Upper lobe of left lung (tissue), 4 donors: ENCODE measurements around the gene SPACDR.

ENCODE experiments used
- CTCF ChIP-seq, 6 experiments: fragments of 450-650 bp in 4 of 6; fragments of 200-600 bp in 2 of 6; sonication (generic) in 2 of 6; IDR thresholded peaks; one replicate each; pipeline ENCODE4 v1.5.1; 2016 to 2019; ENCODE audit warnings: antibody characterized with exemption in 6 of 6
- EP300 ChIP-seq, 4 donors: sonication (generic); formaldehyde crosslinking; IDR thresholded peaks; one replicate each; pipeline ENCODE4 v1.5.1; 2017; ENCODE audit warnings: antibody characterized with exemption in 4 of 4, control low read depth in 2 of 4
- POLR2A ChIP-seq, 4 donors: fragments of 450-650 bp; IDR thresholded peaks; one replicate each; pipeline ENCODE4 v1.5.1; 2016 to 2017; ENCODE audit warnings: antibody characterized with exemption in 4 of 4, mild to moderate bottlenecking in 2 of 4
- POLR2AphosphoS5 ChIP-seq, 2 donors: sonication (generic); formaldehyde crosslinking; IDR thresholded peaks; one replicate each; pipeline ENCODE4 v1.5.1; 2017; ENCODE audit warnings: antibody characterized with exemption in 2 of 2

- TF ChIP-seq CTCF (IDR thresholded peaks at IDR 0.05) (no peak), POLR2AphosphoS5 (IDR thresholded peaks at IDR 0.05) (no peak), POLR2A (IDR thresholded peaks at IDR 0.05) (no peak), EP300 (IDR thresholded peaks at IDR 0.05) (no peak)
These were observed 27.1 kb upstream of the SPACDR start for GRCh38 chr7:100491192-100491578.
